Kidney (tissue), 14 donors: ENCODE data around the gene ALCAM. TPM values are rescaled to one million over a fixed set of nuclear protein-coding genes. Genes with fewer than 3 reads are reported as not detected.

Experiments
- DNase-seq, 5 donors: peaks; one replicate each; pipeline ENCODE4 v3.0.0-alpha.2; 2013 to 2020
- FAIRE-seq: peaks from 2 replicates; lab custom pipeline; 2012; peaks lifted over from hg19 to GRCh38; lab: Jason Lieb, UNC
- H3K27ac ChIP-seq, 2 donors: one replicate each; pipeline ENCODE4 v1.7.0; 2013; ENCODE audit warnings: low read depth in 2 of 2, low read length in 2 of 2, inconsistent platforms in 1 of 2
- H3K27me3 ChIP-seq: one replicate; pipeline ENCODE4 v1.7.1; 2013; ENCODE audit warnings: low read length, inconsistent platforms; ENCODE audit not compliant: control insufficient read depth, insufficient read depth
- H3K36me3 ChIP-seq, 3 donors: one replicate each; pipeline versions ENCODE4 v1.7.0 to v1.7.1; 2013; ENCODE audit warnings: low read length in 3 of 3, control low read depth in 1 of 3, inconsistent platforms in 1 of 3; ENCODE audit not compliant: insufficient read depth in 3 of 3, control insufficient read depth in 2 of 3
- H3K4me1 ChIP-seq, 3 donors: one replicate each; pipeline versions ENCODE4 v1.7.0 to v1.7.1; 2013; ENCODE audit warnings: low read length in 3 of 3, inconsistent platforms in 1 of 3, low read depth in 1 of 3; ENCODE audit not compliant: control insufficient read depth in 2 of 3, insufficient read depth in 2 of 3
- H3K4me3 ChIP-seq, 3 donors: one replicate each; pipeline versions ENCODE4 v1.7.0 to v1.8.1; 2013; ENCODE audit warnings: low read length in 3 of 3, control low read depth in 1 of 3, inconsistent platforms in 1 of 3
- H3K9ac ChIP-seq, 3 donors: one replicate each; pipeline versions ENCODE4 v1.7.0 to v1.7.1; 2013; ENCODE audit warnings: low read length in 3 of 3, control low read depth in 1 of 3, inconsistent platforms in 1 of 3
- H3K9me3 ChIP-seq, 3 donors: one replicate each; pipeline versions ENCODE4 v1.7.0 to v1.7.1; 2013; ENCODE audit warnings: low read length in 3 of 3, control low read depth in 1 of 3, inconsistent platforms in 1 of 3; ENCODE audit not compliant: control insufficient read depth in 2 of 3, insufficient read depth in 1 of 3
- CTCF ChIP-seq: IDR thresholded peaks from 3 replicates; pipeline ENCODE4 v1.5.1; 2012; ENCODE audit warnings: mild to moderate bottlenecking, moderate library complexity, borderline replicate concordance; ENCODE audit not compliant: insufficient read depth; ENCODE audit errors: extremely low read depth
- intact Hi-C: fragments of 100-400 bp; cut with DNase I; formaldehyde crosslinking; loops from one replicate; pipeline ENCODE4 v1.11.1; 2022
- polyA plus RNA-seq: library from polyadenylated mRNA; stranded (reverse); fragments of 350-450 nt; fragmentation: Illumina TruSeq; extraction: RNeasy Lipid Tissue Mini Kit (QIAGEN cat#74804); gene quantifications from one replicate; pipeline ENCODE4 v1.2.3, GENCODE V29; 2014; ENCODE audit warnings: low read depth, low replicate concordance; ENCODE audit not compliant: insufficient read depth
- total RNA-seq: library from RNA; stranded (reverse); fragmentation: NEBNext Ultra II Directional; extraction: Animal tissue kit (Norgen Biotek cat#: 25700); gene quantifications from one replicate; pipeline ENCODE4 v1.2.1, GENCODE V29; 2021
- donor health status: control.
- donor health status: control.
- donor health status: control.
- donor health status: control.
- donor health status: control.
- donor health status: DM: yes; HTN: yes; CAD: no.
- donor health status: Normal renal cell carcinoma (clear cell type).

Gene ALCAM
- total and polyA plus RNA-seq, 2 donors from 2014 or later, result 15.1 to 36.4 TPM

- H3K4me3 ChIP-seq, result no peak overlapping the region
- H3K27me3 ChIP-seq, result no peaks in the 10 kb centered on the region
- DNase-seq (no peak), FAIRE-seq (no peak)
- H3K36me3 ChIP-seq, result peaks cover 0 to 6% (median 0%) of the 10 kb centered on the region in 3 donors
- intact Hi-C loops, result no loop called here
- no peaks in the 10 kb centered on the region for H3K9me3 ChIP-seq
- H3K27ac ChIP-seq, result no peak overlapping the region
- H3K9ac ChIP-seq, result no peak overlapping the region
- TF ChIP-seq CTCF, result no peak
- H3K4me1 ChIP-seq, result no peaks in the 10 kb centered on the region
Measured at GRCh38 chr3:105542282-105543019, 175.7 kb downstream of the ALCAM start.

- no peak overlapping the region for H3K9ac ChIP-seq
- no peaks in the 10 kb centered on the region for H3K4me1 ChIP-seq
- TF ChIP-seq CTCF, result no peak
- peaks cover 0 to 6% (median 0%) of the 10 kb centered on the region in 3 donors for H3K36me3 ChIP-seq
- FAIRE-seq (no peak), DNase-seq (no peak)
- no peaks in the 10 kb centered on the region for H3K27me3 ChIP-seq
- no peak overlapping the region for H3K4me3 ChIP-seq
- no peaks in the 10 kb centered on the region for H3K9me3 ChIP-seq
- H3K27ac ChIP-seq, result no peak overlapping the region
- intact Hi-C loops, result no loop called here
Measured at GRCh38 chr3:105545051-105545450, 178.3 kb downstream of the ALCAM start.

GRCh38 chr3:105553851-105554250, 187.1 kb downstream of the ALCAM start:
- Histone ChIP-seq H3K36me3 (peaks cover 0 to 9% (median 2%) of the 10 kb centered on the region in 3 donors), H3K9ac (no peak overlapping the region), H3K9me3 (no peaks in the 10 kb centered on the region), H3K27ac (no peak overlapping the region), H3K27me3 (no peaks in the 10 kb centered on the region), H3K4me3 (no peak overlapping the region), H3K4me1 (no peaks in the 10 kb centered on the region)
- TF ChIP-seq CTCF, result no peak
- intact Hi-C loops, result no loop called here
- FAIRE-seq, result no peak
- no peak for DNase-seq
